HG03558 (cell line): ENCODE measurements around the gene SLC52A1.
"Not testable (repeated sequence)": the region's sequence is repeated elsewhere in the genome, so short reads cannot be mapped to it uniquely, and the experiment has no call there.

Experiments used
- ATAC-seq: cut with Tn5 transposase; IDR thresholded peaks from one replicate; pipeline ENCODE4 v1.9.1; 2021; ENCODE audit warnings: moderate number of reproducible peaks; ENCODE audit not compliant: unreplicated experiment; ENCODE audit errors: extremely low read depth

Gene SLC52A1

DNA sequence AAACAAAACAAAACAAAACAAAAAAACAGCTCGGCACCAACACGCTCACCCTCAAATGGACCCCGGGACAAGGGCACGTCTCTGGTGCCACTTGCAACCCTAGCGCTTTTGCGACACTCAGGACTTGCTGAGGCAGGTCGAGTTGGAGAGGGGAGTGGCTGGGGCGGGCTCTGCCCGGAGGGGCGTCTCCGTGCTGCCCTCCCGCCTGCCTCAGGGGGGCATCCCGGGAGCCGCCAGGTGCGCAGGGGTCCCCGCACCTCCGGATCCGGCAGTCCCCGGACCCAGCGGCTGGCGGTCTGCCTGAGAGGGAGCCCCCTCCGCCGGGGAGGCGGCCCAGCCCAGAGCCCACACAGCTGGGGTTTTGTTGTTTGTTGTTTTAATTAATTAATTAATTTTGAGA, at the start of gene SLC52A1:
Gene SLC52A1, minus strand, starts transcription at position 112 of the 400 bp plus-strand sequence. CDS start 820 bp downstream, outside the sequence.
- ATAC-seq: no peak

DNA sequence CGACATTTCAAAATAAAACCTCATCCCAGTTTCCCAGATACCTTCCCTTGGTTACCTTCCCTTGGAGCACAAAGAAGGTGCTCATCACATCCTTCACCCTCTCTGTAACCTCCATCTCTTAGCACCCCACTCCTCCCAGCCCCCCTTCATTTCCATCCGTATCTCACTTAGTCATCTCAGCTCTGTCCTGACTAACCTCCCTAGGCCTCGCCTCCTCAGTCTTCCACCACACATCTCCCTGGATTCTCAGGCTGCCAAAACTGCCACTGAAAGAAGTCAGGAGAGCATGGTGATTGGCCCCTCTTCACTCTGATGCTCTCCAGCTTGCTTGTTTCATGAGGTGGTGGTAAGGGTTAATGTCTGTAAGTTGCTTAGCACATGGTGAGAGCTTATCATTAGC, 45.4 kb upstream of the SLC52A1 start:
- ATAC-seq: no peak

DNA sequence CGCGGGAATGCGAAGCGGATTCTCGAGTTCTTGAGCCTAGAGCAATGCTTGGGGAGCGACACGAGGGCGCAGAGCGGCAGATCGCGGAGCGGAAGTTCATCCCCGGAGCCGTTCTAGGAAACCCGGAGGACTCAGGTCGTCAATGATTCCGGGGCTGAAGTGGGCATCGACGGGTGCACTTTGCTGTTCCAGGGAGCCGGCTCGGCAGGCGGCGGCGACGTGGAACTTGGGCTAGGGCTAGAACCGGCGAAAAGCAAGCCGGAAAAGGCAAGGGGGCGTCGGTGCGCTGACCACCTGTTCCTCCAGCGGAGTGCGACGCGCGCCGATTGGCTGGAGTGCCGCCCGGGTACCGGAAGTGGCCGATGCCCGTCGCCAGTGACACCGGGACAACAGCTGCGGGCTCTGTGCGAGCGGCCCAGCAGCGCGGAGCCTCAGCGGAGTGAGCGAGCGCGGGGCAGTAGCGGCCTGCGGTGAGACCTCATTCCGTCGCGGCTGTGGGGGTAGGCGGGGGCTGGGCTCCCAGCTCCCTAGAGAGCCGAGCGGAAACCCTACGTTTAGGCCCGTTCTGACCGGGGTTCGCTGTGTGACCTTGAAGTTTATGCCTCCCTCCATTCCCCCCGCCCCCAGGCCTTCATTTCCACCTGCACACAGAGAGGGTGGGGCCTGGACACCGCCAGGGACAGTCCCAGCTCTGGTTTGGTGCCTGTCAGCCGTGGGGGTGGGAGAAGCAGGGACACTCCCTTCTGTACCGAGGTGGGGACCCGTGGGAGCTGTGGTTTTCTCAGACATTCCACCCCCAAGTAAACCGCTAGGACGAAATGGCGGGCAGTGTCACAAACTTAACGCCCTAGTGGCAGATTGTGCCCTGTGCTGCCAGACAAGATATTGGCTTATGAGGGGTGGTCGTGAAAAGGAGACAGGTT, 43.1 kb upstream of the SLC52A1 start, which contains the start of gene ZFP3:
Gene ZFP3, plus strand, starts transcription at position 362 of the 923 bp plus-strand sequence. CDS start 13,038 bp downstream, outside the sequence.
- peak; percentile 37 for ATAC-seq

DNA sequence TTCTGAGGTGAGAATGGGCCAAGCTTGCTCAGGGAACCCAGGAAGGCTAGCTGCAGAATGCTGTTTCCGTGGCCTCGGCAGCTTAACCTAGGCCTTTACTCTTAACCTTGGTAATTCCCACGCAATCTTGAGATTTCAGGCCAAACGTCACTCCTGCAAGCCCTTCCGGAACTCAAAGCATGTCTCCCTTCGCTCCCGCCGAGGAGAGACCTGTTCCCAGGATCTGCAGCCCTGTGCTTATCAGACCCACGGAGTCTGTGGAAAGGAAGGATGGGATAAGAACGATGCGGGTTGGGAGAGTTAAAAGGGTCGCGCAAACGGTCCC, 42.5 kb upstream of the SLC52A1 start:
- no peak for ATAC-seq

DNA sequence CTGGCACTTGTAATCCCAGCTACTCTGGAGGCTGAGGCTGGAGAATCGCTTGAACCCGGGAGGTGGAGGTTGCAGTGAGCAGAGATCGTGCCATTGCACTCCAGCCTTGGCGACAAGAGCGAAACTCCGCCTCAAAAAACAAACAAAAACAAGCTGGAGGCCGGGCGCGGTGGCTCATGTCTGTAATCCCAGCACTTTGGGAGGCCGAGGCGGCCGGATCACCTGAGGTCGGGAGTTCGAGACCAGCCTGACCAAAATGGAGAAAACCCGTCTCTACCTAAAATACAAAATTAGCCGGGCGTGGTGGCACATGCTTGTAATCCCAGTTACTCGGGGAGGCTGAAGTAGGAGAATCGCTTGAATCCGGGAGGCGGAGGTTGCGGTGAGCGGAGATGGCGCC, 42.0 kb upstream of the SLC52A1 start:
- ATAC-seq: not testable (repeated sequence)

DNA sequence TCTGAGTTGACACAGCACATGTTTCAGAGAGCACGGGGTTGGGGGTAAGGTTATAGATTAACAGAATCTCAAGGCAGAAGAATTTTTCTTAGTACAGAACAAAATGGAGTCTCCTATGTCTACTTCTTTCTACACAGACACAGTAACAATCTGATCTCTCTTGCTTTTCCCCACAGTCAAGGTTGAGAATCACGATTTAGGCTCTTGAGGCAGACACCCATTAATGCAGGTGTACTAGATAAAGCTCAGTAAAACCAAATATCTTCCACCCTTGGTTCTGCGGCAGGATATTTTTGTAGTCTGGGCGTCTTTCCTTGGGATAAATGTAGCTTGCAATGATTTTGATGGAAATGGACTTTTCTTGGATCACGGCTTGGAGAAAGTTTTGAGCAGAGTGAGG, 40.2 kb upstream of the SLC52A1 start:
- ATAC-seq: not testable (repeated sequence)

DNA sequence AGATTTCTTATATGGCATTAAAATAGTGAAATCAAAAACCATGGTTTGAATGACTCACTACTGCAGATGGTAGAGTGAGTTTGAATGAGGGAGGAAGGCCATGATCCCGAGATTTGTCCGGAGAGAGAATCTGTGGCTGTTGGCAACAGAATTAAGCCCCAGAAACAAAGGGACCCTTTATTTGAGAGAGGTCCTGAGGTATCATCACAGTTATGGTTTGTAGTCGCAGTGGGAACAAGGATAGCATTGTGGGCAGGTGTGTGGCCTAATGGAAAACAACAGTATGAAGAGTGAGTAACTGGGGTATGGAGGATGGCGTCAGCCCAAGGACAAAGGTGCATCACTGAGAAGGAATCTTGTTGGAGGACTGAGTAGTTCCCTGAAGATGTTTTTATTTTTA, 34.5 kb upstream of the SLC52A1 start:
- ATAC-seq: no peak

DNA sequence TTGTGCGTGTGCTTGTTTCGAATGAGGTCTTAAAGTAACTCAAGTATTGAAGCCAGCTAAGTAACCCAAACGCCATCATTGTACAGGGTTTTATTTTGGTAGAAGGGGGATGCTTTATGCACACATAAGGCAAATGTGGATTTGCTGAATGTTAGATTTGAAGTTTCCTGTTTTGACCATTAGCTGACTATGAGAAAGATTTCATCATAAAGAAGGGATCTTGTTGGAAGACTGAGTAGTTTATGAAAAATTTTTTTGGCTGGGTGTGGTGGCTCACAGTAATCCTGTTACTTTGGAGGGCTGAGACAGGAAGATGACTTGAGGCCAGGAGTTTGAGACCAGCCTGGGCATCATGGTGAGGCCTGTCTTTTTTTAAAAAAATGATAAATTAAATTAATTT, 33.0 kb upstream of the SLC52A1 start:
- no peak for ATAC-seq

DNA sequence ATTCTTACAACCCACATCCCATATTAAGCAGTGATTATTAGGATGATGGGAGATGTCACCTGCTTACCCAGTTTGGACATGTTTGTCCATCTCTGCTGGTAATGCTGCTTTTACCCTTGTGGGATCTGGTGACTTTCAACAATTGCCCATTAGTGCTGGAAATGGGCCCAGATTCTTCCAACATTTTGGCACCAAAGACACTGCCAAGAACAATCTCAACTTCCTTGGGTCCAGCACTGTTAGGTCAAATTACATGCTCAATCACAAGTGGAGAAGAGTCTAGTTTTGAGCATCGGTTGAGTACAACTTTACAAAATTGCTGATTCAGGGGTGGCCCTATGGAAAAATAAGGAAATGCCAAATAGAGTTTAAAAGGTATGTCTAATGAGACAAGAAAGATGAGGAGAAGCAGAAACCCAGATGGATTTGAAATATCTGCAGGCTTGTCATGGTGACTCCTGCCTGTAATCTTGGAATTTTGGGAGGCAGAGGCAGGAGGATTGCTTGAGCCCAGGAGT, 30.1 kb upstream of the SLC52A1 start:
- ATAC-seq: no peak

DNA sequence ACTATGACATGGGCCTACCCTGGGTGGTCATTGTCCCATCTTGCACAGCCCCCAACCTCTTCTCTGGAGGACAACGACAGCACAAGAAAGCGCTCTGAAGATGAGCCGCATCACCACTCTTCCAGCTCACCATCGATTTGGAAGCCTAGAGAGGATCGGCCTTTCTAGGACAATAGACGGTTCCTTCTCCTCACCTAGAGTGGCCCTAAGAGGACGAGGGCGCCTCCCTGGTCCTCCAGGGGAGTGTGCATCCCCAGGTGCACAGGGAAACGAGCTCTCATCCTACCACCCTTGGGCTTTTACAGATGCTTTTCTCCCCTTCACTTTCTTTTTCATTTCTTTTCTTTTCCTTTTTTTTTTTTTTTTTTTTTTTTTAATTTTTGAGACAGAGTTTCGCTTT, 20.3 kb upstream of the SLC52A1 start:
- ATAC-seq: no peak

DNA sequence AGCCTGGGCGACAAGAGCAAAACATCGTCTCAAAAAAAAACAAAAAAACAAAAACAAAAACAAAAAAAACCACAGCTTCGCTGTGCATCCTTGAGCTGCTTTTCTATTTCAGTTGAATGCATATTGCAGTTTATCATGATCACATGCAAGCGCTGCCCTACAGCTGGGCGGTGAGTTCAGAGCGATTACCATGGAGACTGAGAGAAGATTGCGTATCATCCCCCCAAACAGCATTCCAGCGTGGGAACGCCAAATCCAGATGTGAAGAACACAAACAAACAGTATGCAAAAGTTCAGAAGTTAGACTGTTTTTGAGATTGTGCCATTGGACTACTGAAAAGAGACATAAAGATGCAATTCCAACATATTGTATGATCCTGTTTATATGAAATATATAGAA, 15.1 kb upstream of the SLC52A1 start:
- ATAC-seq: no peak

DNA sequence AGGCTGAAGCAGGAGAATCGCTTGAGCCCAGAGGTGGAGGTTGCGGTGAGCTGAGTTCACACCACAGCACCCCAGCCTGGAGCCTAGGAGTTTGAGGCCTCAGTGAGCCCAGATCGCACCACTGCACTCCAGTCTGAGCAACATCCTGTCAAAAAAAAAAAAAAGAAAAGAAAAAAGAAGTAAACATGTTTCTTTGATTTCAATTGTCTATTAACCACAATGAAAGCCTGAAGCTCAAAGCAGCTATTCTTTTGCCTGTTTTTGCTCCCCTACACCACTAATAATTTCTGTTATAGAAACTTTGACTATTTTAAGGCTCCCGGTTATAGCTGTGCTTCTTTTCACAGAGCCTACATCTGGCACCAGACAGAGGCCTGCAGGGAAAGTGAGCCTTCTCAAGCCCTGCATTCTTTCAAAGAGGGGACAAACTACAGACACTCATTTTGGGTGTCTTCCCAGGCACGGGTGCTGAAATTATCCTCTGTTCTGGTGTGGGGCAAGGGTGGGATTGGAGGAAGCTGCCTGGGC, 14.2 kb upstream of the SLC52A1 start:
- no peak for ATAC-seq

DNA sequence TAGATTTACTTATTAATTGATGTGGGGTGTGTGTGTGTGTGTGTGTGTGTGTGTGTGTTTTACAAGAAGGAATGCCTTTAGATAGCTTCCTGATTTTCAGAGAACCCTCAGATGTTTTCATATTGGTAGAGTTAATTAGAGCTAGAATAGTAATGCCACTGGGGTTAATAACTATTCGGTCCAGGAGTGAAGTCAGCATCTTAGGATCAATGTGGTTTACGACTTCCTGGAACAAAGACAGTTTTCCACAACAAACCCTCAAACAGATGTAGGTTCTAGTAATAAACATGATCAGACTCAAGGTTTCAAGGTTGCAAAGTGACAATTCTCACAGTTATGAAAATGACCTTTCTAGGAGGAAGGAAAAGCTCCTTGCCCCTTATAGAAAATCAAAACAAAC, 12.2 kb upstream of the SLC52A1 start:
- no peak for ATAC-seq

DNA sequence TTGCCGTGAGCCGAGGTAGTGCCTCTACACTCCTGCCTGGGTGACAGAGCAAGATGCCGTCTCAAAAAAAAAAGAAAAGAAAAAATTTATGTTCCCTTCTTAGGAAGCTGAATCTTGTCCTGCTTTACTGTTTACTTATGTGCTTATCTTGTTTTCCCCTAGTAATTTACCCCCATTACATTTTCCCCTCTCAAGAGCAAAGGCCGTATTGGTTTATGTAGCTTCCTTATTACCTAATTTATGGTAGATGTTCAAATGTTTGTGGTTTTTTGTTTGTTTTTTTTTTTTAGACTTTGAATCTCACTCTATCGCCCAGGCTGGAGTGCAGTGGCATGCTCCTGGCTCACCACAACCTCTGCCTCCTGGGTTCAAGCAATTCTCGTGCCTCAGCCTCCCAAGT, 10.3 kb upstream of the SLC52A1 start:
- ATAC-seq: no peak

DNA sequence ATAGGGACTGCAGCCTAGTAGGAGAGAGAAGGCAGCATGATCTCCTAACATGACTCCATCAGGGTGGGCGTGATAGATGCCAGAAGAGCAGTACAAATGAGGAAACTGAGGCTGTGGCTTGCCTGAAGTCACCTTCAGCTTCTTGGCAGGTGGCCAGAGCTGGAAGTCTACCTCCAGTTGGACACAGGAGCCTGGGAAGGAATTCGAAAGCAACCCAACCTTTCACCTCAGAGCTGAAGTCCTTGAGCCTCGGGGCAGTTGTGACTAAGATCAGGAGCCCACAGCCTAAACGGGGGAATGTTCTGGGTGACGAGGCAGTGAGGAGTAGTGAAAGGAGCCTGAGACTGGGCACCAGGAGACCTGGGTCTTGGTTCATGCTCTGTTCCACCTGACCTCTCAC, 9.4 kb upstream of the SLC52A1 start:
- ATAC-seq: no peak

DNA sequence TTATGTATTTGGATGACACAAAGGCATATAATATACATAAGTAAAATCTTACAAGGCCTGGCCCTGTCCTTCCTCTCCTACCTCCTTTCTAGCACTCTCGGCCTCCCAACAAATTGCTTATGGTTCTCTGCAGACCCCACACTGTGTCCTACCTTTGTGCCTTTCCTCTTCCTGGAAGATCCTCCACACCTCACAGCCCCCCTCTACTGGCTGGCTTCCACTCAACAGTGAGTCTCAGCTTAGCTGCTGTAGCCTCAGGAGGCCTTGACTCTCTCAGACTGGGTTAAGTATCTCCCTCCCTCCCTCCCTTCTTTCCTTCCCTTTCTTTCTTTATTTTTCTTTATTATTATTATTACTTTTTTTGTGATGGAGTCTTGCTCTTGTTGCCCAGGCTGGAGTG, 8.3 kb upstream of the SLC52A1 start:
- ATAC-seq: no peak

DNA sequence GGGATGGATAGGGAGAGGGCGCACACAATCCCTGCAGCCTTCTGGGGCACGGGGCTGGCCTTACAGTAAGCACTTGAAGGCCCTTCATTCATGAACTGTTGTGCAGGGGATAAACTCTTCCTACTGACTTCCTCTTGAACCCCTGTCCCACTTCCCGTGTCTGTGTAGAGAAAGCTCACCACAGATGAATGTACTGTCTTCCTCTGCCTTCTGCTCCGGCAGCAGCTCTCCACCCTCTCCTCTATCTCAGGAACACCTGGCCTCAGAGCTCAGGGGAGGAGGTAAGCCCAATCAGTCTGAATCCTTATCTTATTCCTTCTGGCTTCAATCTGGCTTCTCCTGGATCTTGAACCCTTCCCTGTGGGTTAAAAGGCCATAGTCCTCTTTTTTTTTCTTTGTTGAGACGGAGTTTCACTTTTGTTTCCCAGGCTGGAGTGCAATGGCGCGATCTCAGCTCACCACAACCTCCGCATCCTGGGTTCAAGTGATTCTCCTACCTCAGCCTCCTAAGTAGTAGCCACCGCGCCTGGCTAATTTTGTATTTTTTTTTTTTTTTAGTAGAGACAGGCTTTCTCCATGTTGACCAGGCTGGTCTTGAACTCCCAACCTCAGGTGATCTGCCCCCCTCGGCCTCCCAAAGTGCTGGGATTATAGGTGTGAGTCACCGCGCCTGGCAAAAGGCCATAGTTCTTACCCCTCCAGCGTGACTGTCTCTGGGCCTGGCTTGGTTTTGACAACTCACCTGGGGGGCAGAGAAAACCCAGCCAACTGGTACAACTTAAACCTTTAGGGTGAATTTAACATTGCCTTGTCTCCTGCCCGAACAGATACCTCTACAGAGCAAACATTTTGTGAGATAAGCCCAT, 7.2 kb upstream of the SLC52A1 start:
- no peak for ATAC-seq

DNA sequence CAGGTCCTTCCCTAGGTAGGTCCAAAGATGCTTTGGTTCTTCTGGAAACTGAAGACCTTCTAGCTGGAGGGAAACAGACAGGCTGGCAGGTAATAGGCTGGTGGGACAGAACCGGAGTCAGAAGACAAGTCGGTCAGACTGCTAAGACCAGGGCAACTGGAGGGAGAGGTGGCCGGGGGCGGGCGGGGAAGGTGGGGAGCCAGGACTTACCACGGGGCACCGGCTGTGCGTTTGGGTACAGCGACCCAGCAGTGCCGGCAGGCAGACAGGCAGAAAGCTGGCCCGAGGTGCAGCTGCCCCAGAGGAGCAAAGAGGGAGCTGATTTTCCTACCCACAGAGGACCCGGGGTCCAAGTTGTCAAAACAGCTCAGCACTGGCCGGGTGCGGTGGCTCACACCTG, 575 bp downstream of the SLC52A1 start:
- ATAC-seq: no peak

DNA sequence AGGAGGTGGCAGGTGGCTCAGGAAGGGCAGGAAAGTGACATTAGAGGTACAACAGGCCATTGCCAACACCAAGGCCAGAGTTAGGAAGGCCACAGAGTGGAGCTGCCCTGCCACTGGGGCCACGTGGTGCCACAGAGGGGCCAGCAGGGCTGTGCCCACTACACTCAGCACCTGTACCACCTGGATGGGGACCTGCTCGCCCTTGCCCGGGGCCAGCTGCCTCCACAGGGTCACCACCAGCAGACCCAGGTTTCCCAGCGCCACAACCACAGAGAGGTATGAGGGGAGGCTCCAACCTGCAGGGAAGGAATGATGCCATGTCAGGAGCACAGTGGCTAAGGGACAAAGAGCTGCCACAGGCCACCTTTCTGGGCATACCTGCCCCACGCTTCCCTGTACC, 1.2 kb downstream of the SLC52A1 start:
- ATAC-seq: no peak

DNA sequence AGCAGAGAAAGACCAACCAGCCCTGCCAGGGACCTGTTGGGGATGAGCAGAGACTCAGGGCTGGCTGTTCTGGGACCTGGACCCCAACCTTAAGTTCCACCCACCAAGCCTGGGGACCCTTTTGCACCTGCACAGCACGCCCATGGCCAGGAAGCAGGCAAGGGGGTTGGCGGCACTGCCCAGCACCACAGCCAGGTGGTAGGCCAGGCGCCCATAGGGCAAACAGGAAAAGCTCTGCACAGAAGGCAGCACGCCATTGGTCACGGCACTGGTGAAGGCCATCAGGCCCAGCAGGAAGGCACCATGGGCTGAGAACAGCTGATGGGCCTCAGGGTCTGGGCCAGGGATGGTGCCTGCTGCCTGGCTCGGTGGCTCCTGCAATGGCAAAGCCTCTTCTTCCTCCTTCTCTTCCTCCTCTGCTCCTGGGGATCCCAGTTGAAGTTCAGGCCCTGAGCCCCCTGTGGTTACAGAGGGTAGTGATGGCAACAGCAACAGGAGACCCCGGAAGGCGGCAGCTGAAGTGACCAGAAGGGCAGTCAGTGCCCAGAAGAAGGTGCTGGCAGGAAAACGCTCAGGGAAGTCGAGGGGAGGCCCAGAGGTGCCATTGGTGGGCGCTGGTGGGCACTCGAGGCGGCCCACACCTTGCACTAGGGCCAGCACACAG, 1.7 kb downstream of the SLC52A1 start:
- no peak for ATAC-seq
